Osteoblast (primary cell): ENCODE data around the gene TTLL5. TPM values are rescaled to one million over a fixed set of nuclear protein-coding genes. Genes with fewer than 3 reads are reported as not detected.

Experiments used
- DNase-seq: peaks from one replicate; pipeline ENCODE4 v3.0.0; 2011; ENCODE audit warnings: low spot score, mixed read lengths; ENCODE audit not compliant: insufficient read length; ENCODE audit errors: missing footprints
- H2AFZ ChIP-seq: 2 replicates; pipeline ENCODE4 v1.6.0; 2011; ENCODE audit warnings: mild to moderate bottlenecking, low read length
- H3K27ac ChIP-seq: 2 replicates; pipeline ENCODE4 v1.5.1; 2011; ENCODE audit warnings: mild to moderate bottlenecking, low read depth, low read length, moderate library complexity
- H3K27me3 ChIP-seq: 2 replicates; pipeline ENCODE4 v1.6.0; 2012; ENCODE audit warnings: mild to moderate bottlenecking, control low read depth, inconsistent platforms, low read length, moderate library complexity; ENCODE audit not compliant: insufficient read depth
- H3K36me3 ChIP-seq: 2 replicates; pipeline ENCODE4 v1.5.1; 2011; ENCODE audit warnings: mild to moderate bottlenecking, low read length, control low read depth, moderate library complexity; ENCODE audit not compliant: insufficient read depth
- H3K4me1 ChIP-seq: 2 replicates; pipeline ENCODE4 v1.5.1; 2011; ENCODE audit warnings: mild to moderate bottlenecking, low read length, control low read depth, moderate library complexity; ENCODE audit not compliant: insufficient read depth
- H3K4me2 ChIP-seq: 2 replicates; pipeline ENCODE4 v1.6.0; 2011; ENCODE audit warnings: mild to moderate bottlenecking, low read length; ENCODE audit not compliant: insufficient read depth
- H3K4me3 ChIP-seq: fragments of 200-600 bp; sonication (generic); 3 replicates; pipeline ENCODE4 v1.5.1; 2012; ENCODE audit warnings: mild to moderate bottlenecking, low read length, inconsistent platforms; ENCODE audit not compliant: insufficient read depth
- H3K79me2 ChIP-seq: 2 replicates; pipeline ENCODE4 v1.6.0; 2012; ENCODE audit warnings: mild to moderate bottlenecking, low read length, control low read depth, inconsistent platforms; ENCODE audit not compliant: insufficient read depth
- H3K9me3 ChIP-seq: 2 replicates; pipeline ENCODE4 v1.5.1; 2011; ENCODE audit warnings: low read depth, low read length, control low read depth
- H4K20me1 ChIP-seq: 2 replicates; pipeline ENCODE4 v1.6.0; 2012; ENCODE audit warnings: mild to moderate bottlenecking, low read length, control low read depth; ENCODE audit not compliant: insufficient read depth
- total RNA-seq: library from RNA; depleted of rRNA; stranded (reverse); fragments of >200 nt; gene quantifications from 2 replicates; pipeline ENCODE4 v1.2.3, GENCODE V29; 2012
- TF ChIP-seq, protein P1 (sequence below): IDR thresholded peaks from 2 replicates; pipeline ENCODE4 v1.5.1; 2011; ENCODE audit warnings: mild to moderate bottlenecking, low read depth, low read length, moderate library complexity; ENCODE audit errors: extremely low read depth

Gene TTLL5
- total RNA-seq, 1 donor = 30.4 TPM

GRCh38 chr14:75702616-75703261, 41.7 kb downstream of the TTLL5 start:
- TF ChIP-seq, protein P1, sequence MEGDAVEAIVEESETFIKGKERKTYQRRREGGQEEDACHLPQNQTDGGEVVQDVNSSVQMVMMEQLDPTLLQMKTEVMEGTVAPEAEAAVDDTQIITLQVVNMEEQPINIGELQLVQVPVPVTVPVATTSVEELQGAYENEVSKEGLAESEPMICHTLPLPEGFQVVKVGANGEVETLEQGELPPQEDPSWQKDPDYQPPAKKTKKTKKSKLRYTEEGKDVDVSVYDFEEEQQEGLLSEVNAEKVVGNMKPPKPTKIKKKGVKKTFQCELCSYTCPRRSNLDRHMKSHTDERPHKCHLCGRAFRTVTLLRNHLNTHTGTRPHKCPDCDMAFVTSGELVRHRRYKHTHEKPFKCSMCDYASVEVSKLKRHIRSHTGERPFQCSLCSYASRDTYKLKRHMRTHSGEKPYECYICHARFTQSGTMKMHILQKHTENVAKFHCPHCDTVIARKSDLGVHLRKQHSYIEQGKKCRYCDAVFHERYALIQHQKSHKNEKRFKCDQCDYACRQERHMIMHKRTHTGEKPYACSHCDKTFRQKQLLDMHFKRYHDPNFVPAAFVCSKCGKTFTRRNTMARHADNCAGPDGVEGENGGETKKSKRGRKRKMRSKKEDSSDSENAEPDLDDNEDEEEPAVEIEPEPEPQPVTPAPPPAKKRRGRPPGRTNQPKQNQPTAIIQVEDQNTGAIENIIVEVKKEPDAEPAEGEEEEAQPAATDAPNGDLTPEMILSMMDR = no peak
- peak; percentile 38 for DNase-seq
- Histone ChIP-seq H3K36me3 (peaks cover 7% of the 10 kb centered on the region), H3K9me3 (no peaks in the 10 kb centered on the region), H2AFZ (no peak overlapping the region), H3K4me3 (no peak overlapping the region), H3K27ac (peak overlapping the region; percentile 13), H3K4me1 (peaks cover 4% of the 10 kb centered on the region), H3K4me2 (no peak overlapping the region), H3K79me2 (no peaks in the 10 kb centered on the region), H3K27me3 (no peaks in the 10 kb centered on the region), H4K20me1 (no peaks in the 10 kb centered on the region)

DNA sequence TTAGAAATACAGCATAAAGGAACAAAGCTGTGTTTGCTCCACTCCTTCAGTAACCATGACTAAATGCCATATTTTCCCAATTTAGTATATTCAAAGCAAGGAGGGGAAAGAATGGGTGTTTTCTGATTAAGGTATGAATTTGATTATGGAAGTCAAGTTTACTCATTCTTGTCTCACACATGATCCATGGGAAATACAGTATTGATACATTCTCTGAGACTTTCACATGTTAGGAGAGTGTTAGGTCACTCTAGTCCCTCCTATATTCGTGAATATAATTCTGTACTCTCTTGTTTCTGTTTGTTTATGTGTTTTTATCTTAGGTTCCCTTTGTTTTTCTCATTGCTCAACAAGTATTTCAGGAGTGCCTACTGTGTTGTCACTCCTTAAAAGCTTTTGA, 42.4 kb downstream of the TTLL5 start:
- no peak overlapping the region for H3K27ac ChIP-seq
- H3K4me2 ChIP-seq = no peak overlapping the region
- H3K79me2 ChIP-seq = no peaks in the 10 kb centered on the region
- H3K36me3 ChIP-seq = peaks cover 7% of the 10 kb centered on the region
- DNase-seq = no peak
- TF ChIP-seq, protein P1 = no peak
- no peak overlapping the region for H3K4me3 ChIP-seq
- no peaks in the 10 kb centered on the region for H3K27me3 ChIP-seq
- no peaks in the 10 kb centered on the region for H3K9me3 ChIP-seq
- H2AFZ ChIP-seq = no peak overlapping the region
- H3K4me1 ChIP-seq = peaks cover 4% of the 10 kb centered on the region
- no peaks in the 10 kb centered on the region for H4K20me1 ChIP-seq

GRCh38 chr14:75705014-75705413, 44.0 kb downstream of the TTLL5 start:
- TF ChIP-seq, protein P1 = no peak
- no peaks in the 10 kb centered on the region for H4K20me1 ChIP-seq
- no peak for DNase-seq

GRCh38 chr14:75709207-75709812, 48.3 kb downstream of the TTLL5 start:
- Histone ChIP-seq H3K27me3 (no peaks in the 10 kb centered on the region), H2AFZ (no peak overlapping the region), H3K36me3 (peaks cover 3% of the 10 kb centered on the region), H3K4me1 (peaks cover 12% of the 10 kb centered on the region), H4K20me1 (no peaks in the 10 kb centered on the region), H3K9me3 (no peaks in the 10 kb centered on the region), H3K27ac (no peak overlapping the region), H3K4me3 (no peak overlapping the region), H3K79me2 (no peaks in the 10 kb centered on the region), H3K4me2 (no peak overlapping the region)
- TF ChIP-seq, protein P1 = peak; percentile 94
- peak; percentile 1 for DNase-seq

More at GRCh38 chr14:75705014-75705413, 44.0 kb downstream of the TTLL5 start:
- Histone ChIP-seq H3K36me3 (peaks cover 3% of the 10 kb centered on the region), H3K4me3 (no peak overlapping the region), H3K9me3 (no peaks in the 10 kb centered on the region), H2AFZ (no peak overlapping the region), H3K79me2 (no peaks in the 10 kb centered on the region), H3K27ac (no peak overlapping the region), H3K27me3 (no peaks in the 10 kb centered on the region), H3K4me1 (peaks cover 4% of the 10 kb centered on the region), H3K4me2 (no peak overlapping the region)
